ENCODE results near the gene BET1L.
"Not testable (repeated sequence)": the region's sequence is repeated elsewhere in the genome, so short reads cannot be mapped to it uniquely, and the experiment has no call there.

- TF ChIP-seq, protein P1, sequence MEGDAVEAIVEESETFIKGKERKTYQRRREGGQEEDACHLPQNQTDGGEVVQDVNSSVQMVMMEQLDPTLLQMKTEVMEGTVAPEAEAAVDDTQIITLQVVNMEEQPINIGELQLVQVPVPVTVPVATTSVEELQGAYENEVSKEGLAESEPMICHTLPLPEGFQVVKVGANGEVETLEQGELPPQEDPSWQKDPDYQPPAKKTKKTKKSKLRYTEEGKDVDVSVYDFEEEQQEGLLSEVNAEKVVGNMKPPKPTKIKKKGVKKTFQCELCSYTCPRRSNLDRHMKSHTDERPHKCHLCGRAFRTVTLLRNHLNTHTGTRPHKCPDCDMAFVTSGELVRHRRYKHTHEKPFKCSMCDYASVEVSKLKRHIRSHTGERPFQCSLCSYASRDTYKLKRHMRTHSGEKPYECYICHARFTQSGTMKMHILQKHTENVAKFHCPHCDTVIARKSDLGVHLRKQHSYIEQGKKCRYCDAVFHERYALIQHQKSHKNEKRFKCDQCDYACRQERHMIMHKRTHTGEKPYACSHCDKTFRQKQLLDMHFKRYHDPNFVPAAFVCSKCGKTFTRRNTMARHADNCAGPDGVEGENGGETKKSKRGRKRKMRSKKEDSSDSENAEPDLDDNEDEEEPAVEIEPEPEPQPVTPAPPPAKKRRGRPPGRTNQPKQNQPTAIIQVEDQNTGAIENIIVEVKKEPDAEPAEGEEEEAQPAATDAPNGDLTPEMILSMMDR (conservative IDR thresholded peaks at IDR 0.05; ENCODE audit: low read depth, low read length) = not testable (repeated sequence)
- not testable (repeated sequence) for TF ChIP-seq EZH2 (IDR thresholded peaks at IDR 0.05; ENCODE audit: borderline replicate concordance, low read depth, low read length, poor library complexity, severe bottlenecking)
Observed at GRCh38 chr11:189200-189783, 17.9 kb downstream of the BET1L start.
